ENCODE measurements around the gene COX8C.
"Not testable (repeated sequence)": the region's sequence is repeated elsewhere in the genome, so short reads cannot be mapped to it uniquely, and the experiment has no call there.

COX8C gene

DNA sequence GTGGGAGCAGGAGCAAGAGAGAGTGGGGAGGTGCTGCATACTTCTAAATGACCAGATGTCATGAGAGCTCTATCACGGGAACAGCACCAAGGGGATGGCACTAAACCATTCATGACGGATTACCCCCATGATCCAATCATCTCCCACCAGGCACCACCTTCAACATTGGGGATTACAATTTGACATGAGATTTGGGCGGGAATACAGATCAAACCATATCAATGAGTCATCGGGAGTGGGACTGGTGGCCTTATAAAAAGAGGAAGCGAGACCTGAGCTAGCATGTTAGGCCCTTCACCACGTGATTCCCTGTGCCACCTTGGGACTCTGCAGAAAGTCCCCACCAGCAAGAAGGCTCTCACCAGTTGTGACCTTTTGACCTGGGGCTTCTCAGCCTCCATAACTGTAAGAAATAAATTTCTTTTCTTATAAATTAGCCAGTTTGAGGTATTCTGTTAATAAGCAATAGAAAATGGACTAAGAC is 28.7 kb downstream of the COX8C start:
- no peak for DNase-seq

DNA sequence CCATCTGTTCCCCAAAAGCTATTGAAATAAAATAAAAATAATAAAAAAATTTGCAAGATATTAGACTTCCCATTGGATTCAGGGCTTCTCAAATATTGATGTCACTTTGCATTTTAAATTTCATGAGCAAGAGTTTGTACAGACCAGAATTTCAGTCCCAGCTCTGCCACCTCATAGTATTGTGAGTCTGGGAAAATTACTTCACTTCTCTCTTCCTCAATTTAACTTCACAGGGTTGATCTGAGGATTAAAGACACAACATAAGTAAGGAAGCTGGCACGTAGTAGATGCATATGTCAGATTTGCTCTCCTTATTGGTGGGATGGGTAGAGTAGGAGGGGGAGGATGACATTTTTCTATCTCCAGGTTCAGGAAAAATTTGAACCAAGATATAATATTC is 32.8 kb downstream of the COX8C start:
- DNase-seq, result no peak

DNA sequence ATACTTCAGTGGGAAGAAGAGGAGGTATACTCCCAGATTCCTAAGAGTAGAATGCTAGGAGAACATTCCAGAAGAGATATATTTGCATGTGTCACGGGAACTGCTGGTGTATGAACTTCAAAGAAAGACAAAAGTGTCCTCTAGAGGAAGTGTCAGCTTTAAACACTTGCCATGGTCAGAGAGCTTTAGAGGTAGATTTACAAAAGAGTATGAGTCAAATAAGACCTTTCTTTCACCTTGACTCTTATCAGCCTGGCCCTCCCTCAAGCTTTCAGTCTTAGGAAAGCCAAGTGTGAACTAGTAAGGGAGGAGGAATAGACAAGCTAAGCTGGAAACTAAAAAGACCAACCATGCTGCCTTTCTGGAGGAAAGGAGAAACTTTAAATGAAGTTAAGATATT is 34.7 kb downstream of the COX8C start:
- DNase-seq, result no peak

DNA sequence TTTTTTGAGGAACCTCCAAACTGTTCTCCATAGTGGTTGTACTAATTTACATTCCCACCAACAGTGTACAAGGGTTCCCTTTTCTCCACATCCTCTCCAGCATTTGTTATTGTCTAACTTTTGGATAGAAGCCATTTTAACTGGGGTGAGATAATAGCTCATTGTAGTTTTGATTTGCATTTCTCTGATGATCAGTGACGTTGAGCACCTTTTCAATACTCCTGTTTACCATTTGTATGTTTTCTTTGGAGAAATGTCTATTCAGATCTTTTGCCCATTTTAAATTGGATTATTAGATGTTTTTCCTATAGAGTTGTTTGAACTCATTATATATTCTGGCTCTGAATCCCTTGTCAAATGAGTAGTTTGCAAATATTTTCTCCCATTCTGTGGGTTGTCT is 37.3 kb downstream of the COX8C start:
- not testable (repeated sequence) for DNase-seq

DNA sequence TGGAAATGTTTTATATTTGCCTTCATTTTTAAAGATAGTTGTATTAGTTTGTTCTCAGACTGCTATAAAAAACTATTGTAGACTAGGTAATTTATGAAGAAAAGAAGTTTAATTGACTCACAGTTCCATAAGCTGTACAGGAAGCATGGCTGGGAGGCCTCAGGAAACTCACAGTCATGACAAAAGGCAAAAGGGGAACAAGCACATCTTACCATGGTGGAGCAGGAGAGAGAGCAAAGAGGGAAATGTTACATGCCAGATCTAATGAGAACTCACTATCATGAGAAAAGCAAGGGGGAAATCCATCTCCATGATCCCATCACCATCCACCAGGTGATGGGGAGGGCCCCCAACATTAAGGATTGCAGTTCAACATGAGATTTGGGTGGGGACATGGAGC is 48.2 kb downstream of the COX8C start:
- DNase-seq, result no peak

DNA sequence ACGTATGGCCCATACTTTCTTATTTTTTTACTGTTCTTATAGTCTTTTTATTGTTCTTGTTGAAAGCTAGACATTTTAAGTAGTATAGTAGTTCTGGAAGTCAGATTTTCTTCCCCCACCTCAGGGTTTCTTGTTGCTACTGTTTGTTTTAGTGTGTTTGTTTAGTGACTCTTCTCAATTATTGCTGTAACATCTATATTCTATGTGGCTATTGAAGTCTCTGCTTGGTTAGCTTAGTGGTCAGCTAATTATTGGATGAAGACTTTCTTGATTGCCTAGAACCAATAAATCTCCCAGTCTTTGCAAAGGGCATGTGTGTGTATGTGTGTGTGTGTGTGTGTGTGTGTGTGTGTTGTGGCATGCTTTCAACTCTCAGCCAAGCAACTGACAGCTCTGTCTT is 49.5 kb downstream of the COX8C start:
- no peak for DNase-seq
